SK-N-SH (cell line): ENCODE data around the gene TBL1X.

ENCODE experiments used
- FOXM1 ChIP-seq: IDR thresholded peaks from 2 replicates; pipeline ENCODE4 v1.4.0; 2012; ENCODE audit warnings: low read depth, mild to moderate bottlenecking
- NRF1 ChIP-seq: IDR thresholded peaks from 2 replicates; pipeline ENCODE4 v1.6.1; 2012; ENCODE audit warnings: low read depth, mild to moderate bottlenecking, low read length
- POLR2AphosphoS5 ChIP-seq: IDR thresholded peaks from 2 replicates; pipeline ENCODE4 v1.6.1; 2012; ENCODE audit warnings: low read depth, low read length
- TAF1 ChIP-seq: IDR thresholded peaks from 2 replicates; pipeline ENCODE4 v1.6.1; 2012; ENCODE audit warnings: low read depth, mild to moderate bottlenecking, low read length, moderate library complexity, borderline replicate concordance
- TF ChIP-seq, protein P1 (sequence below): fragments of 200-600 bp; sonication (generic); IDR thresholded peaks from 2 replicates; pipeline ENCODE4 v1.6.1; 2017; ENCODE audit warnings: antibody characterized with exemption, mild to moderate bottlenecking, moderate library complexity

DNA sequence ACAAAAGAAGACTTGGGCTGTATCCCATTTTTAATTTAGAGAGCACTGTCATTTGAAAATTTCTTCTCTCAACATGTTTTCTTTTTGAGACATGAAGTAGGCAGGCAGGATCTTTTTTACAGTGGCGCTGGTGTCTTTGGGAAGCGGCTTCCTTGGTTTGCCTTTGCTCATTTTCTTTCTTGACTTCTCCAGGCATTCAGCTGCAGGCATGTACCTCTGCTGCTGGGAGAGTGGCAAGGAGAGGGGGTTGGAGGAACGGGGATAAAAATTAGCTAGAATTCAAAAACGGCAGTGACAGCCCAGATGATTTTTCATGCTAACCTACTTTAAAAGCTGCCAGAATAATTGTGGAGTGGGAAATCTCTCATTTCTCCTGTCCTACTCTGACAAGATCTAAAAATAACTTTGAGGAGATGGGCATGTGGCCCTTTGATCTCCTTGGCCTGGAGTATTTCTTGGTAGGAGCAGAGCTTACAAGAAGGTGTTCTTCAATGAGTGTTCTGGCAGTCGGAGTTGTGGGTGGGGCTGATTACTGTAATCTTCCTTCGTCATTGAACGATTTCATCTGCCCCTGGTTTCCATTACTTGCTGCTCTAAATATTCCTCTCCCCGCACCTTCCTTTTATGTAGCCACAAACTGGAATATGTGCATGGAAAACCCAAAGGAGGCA, 54.8 kb downstream of the TBL1X start:
- TF ChIP-seq, protein P1, sequence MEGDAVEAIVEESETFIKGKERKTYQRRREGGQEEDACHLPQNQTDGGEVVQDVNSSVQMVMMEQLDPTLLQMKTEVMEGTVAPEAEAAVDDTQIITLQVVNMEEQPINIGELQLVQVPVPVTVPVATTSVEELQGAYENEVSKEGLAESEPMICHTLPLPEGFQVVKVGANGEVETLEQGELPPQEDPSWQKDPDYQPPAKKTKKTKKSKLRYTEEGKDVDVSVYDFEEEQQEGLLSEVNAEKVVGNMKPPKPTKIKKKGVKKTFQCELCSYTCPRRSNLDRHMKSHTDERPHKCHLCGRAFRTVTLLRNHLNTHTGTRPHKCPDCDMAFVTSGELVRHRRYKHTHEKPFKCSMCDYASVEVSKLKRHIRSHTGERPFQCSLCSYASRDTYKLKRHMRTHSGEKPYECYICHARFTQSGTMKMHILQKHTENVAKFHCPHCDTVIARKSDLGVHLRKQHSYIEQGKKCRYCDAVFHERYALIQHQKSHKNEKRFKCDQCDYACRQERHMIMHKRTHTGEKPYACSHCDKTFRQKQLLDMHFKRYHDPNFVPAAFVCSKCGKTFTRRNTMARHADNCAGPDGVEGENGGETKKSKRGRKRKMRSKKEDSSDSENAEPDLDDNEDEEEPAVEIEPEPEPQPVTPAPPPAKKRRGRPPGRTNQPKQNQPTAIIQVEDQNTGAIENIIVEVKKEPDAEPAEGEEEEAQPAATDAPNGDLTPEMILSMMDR: no peak
- TF ChIP-seq FOXM1 (no peak), POLR2AphosphoS5 (no peak), TAF1 (no peak), NRF1 (no peak)
